ENCODE results near the gene DHRS13. TPM values are rescaled to one million over a fixed set of nuclear protein-coding genes. Genes with fewer than 3 reads are reported as not detected.
"Not testable (repeated sequence)": the region's sequence is repeated elsewhere in the genome, so short reads cannot be mapped to it uniquely, and the experiment has no call there.

Gene DHRS13
- total and polyA plus RNA-seq, 9 donors: 3.7 to 13.8 (median 7.8) TPM

- intact Hi-C loops (cut with DNase I): loop anchor here in 2 of 4 donors (5.0 to 10.0 kb wide), 3 partner anchors 60 to 150 kb away; partner anchors contain the start of gene FAM222B (in 1 of the 2)
- TF ChIP-seq, protein P1, sequence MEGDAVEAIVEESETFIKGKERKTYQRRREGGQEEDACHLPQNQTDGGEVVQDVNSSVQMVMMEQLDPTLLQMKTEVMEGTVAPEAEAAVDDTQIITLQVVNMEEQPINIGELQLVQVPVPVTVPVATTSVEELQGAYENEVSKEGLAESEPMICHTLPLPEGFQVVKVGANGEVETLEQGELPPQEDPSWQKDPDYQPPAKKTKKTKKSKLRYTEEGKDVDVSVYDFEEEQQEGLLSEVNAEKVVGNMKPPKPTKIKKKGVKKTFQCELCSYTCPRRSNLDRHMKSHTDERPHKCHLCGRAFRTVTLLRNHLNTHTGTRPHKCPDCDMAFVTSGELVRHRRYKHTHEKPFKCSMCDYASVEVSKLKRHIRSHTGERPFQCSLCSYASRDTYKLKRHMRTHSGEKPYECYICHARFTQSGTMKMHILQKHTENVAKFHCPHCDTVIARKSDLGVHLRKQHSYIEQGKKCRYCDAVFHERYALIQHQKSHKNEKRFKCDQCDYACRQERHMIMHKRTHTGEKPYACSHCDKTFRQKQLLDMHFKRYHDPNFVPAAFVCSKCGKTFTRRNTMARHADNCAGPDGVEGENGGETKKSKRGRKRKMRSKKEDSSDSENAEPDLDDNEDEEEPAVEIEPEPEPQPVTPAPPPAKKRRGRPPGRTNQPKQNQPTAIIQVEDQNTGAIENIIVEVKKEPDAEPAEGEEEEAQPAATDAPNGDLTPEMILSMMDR (IDR thresholded peaks at IDR 0.05): no peak
- TF ChIP-seq EP300 (IDR thresholded peaks at IDR 0.05) (no peak), POLR2A (IDR thresholded peaks at IDR 0.05) (no peak)
- no peaks in the 10 kb centered on the region for H3K9me3 ChIP-seq
- H3K36me3 ChIP-seq: no peaks in the 10 kb centered on the region
- no peak for DNase-seq
- no peak overlapping the region for H3K27ac ChIP-seq
- 57 to 68% (median 64%) methylated on average over 4 of the region's 4 CpGs for WGBS, 3 donors
- H3K4me1 ChIP-seq (ENCODE audit: insufficient read depth): peaks cover 7% of the 10 kb centered on the region
- no peak overlapping the region for H3K4me3 ChIP-seq
- H3K27me3 ChIP-seq: no peaks in the 10 kb centered on the region
These were observed 1.9 kb upstream of the DHRS13 start for GRCh38 chr17:28904800-28905199.

GRCh38 chr17:28903546-28903841 lies 615 bp upstream of the DHRS13 start:
- intact Hi-C loops (cut with DNase I): loop anchor here in 2 of 4 donors (5.0 to 10.0 kb wide), 3 partner anchors 59 to 149 kb away; partner anchors contain the start of gene FAM222B (in 1 of the 2)
- H3K36me3 ChIP-seq; H3K4me3 ChIP-seq; H3K4me1 ChIP-seq (ENCODE audit: insufficient read depth); DNase-seq; H3K27me3 ChIP-seq; H3K9me3 ChIP-seq; H3K27ac ChIP-seq: not testable (repeated sequence)
- WGBS, 3 donors: 50 to 58% (median 52%) methylated on average over 5 of the region's 5 CpGs

DNA sequence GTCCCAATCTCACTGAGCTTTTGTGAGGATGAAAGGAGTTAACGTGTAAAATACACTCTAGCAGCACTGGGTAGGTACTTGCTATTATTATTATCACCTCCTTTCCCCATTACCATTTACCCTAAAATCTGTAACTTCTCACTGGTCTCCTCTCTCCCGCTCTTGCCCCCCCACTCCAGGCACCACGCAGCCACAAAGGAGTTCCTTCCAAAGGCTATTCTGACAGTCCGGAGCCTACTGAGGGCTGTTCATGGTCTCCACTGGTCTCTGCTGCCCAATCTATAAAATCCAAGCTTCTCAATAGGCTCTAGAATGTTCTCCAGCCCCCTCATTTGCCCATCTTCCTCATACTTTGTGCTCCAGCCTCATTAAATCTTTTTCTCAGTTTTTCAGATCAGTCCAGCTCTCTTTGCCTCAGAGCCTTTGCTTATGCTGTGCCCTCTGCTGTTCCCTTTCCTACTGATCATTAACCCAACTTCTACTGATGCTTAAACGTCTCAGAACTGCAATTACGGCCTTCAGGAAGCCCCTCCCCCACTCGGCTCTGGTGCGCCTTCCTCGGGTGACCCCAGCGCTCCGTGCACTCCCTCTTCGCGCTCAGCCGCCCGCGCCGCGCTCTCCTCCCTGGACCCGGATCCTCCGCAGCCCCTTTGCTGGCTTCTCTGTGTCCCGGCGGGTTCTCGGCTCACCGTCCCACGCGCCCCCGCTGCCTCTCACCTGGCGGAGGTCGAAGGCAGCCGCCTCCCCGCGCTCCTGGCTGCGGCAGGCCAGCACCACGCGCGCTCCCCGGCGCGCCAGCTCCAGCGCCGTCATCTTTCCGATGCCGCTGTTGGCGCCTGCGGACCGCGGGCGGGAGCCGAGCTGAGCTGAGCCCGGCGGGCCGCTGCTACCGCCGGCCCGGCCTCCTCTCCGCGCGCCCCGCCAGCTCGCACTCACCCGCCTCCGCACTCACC lies 737 bp downstream of the DHRS13 start:
- peak overlapping the region; percentile 69 to 79 for H3K27ac ChIP-seq

GRCh38 chr17:28900986-28901726 lies 1.7 kb downstream of the DHRS13 start:
- intact Hi-C loops (cut with DNase I): loop anchor here in 2 of 4 donors (5.0 to 10.0 kb wide), 3 partner anchors 56 to 146 kb away; partner anchors contain the start of gene FAM222B (in 1 of the 2)

More for the DNA sequence above, 737 bp downstream of the DHRS13 start:
- Histone ChIP-seq H3K36me3 (no peaks in the 10 kb centered on the region), H3K4me3 (peak overlapping the region; percentile 53), H3K27me3 (no peaks in the 10 kb centered on the region), H3K4me1 (ENCODE audit: insufficient read depth) (no peaks in the 10 kb centered on the region), H3K9me3 (no peaks in the 10 kb centered on the region)
- TF ChIP-seq POLR2A (IDR thresholded peaks at IDR 0.05) (peak; percentile 12), EP300 (IDR thresholded peaks at IDR 0.05) (no peak)
- intact Hi-C loops (cut with DNase I): loop anchor here in 2 of 4 donors (5.0 to 10.0 kb wide), 3 partner anchors 57 to 147 kb away; partner anchors contain the start of gene FAM222B (in 1 of the 2)
- DNase-seq: peak in 4 of 5 donors; percentile 60 to 69 (median 62)
- 5 to 6% (median 5%) methylated on average over 53 to 62 of the region's 62 CpGs for WGBS, 3 donors

More at GRCh38 chr17:28900986-28901726, 1.7 kb downstream of the DHRS13 start:
- no peaks in the 10 kb centered on the region for H3K9me3 ChIP-seq
- H3K4me3 ChIP-seq: no peak overlapping the region
- TF ChIP-seq, protein P1 (IDR thresholded peaks at IDR 0.05): no peak
- TF ChIP-seq EP300 (IDR thresholded peaks at IDR 0.05) (no peak), POLR2A (IDR thresholded peaks at IDR 0.05) (no peak)
- peaks cover 2% of the 10 kb centered on the region for H3K4me1 ChIP-seq (ENCODE audit: insufficient read depth)
- WGBS, 3 donors: 86 to 90% (median 90%) methylated on average over 20 to 24 of the region's 24 CpGs
- H3K27ac ChIP-seq: no peak overlapping the region
- no peaks in the 10 kb centered on the region for H3K27me3 ChIP-seq
- DNase-seq: no peak
- H3K36me3 ChIP-seq: no peaks in the 10 kb centered on the region

All from ovary (tissue), 9 donors.